ENCODE measurements around the gene ITGA4.

- no peak for TF ChIP-seq CTCF (IDR thresholded peaks at IDR 0.05 in 2 of 3, conservative IDR thresholded peaks at IDR 0.05 in 1 of 3; ENCODE audit: insufficient read depth in 2 of 3, low read depth in 1 of 3, low read length in 3 of 3)
- TF ChIP-seq ATF3 (IDR thresholded peaks at IDR 0.05) = no peak
- TF ChIP-seq ATF3 (CRISPR knock-in tag; conservative IDR thresholded peaks at IDR 0.05) = no peak
- TF ChIP-seq ZNF24 (IDR thresholded peaks at IDR 0.05) = no peak
These were observed 18.9 kb upstream of the ITGA4 start for GRCh38 chr2:181438261-181438660.

Measured in K562 (cell line).